ENCODE results near the gene ETFDH. TPM values are rescaled to one million over a fixed set of nuclear protein-coding genes. Genes with fewer than 3 reads are reported as not detected.
"Not testable (repeated sequence)": the region's sequence is repeated elsewhere in the genome, so short reads cannot be mapped to it uniquely, and the experiment has no call there.

Gene ETFDH
- total RNA-seq, 3 donors from 2014 or later (not counting 1 experiment from before 2014, with no cell fraction given): 20.3 to 36.7 (median 22.2) TPM

DNA sequence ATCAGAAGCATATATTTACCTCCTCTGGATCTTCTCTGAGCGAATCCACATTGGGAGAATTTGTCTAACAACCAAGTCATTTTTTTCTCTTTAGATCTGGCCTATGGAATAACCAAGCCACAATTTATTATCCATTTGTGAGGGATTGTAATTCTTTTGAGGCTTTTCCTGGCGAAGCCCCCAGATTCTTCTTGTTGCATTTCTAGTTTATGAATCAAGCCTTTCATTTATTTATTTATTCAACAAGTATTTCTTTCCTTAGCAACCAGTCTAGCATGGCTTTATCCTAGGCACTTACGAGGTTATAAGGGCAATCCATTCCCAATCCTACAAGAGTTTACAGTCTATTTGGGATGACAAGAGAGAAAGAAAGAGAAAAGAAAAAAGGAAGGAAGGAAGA, 78.3 kb downstream of the ETFDH start:
- no peak for ATAC-seq
- H3K27ac Mint-ChIP-seq: no peak overlapping the region
- 88% methylated on average over 1 of the region's 3 CpGs for WGBS (ENCODE audit: insufficient coverage)

DNA sequence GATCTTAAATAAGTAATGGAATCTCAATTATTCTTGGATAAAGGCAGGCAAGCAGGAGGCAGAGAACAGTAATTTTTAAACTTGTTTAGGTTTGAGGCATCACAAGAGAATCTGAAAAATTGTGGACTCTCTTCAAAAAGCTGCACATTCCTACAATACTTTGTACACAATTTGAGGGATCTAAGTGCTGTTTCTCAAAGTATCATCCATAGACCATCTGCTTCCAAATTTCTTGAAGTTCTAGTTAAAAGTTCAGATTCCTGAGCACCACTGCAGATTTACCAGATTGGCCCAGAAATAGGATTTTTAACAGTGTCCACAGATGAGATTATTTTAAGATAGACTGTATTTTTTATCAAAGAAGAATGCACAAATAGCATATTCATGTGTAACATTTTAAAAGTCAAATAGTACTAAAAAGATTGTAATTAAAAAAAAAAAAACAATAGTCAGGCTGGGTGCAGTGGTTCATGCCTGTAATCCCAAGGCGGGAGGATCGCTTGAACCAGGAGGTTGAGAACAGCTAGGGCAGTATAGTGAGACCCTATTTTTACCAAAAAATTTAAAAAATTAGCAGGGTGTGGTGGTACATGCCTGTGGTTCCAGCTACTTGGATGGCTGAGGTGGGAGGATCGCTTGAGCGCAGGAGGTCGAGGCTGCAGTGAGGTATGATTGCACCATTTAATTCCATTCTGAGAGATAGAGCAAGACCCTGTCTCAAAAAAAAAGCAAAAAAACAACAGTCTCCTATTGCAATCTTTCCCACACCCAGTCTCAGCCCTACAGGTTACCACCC, 82.5 kb downstream of the ETFDH start:
- Mint-ChIP-seq H3K9me3 (no peaks in the 10 kb centered on the region), H3K4me3 (no peak overlapping the region), H3K4me1 (no peaks in the 10 kb centered on the region), H3K27me3 (ENCODE audit: low read depth in 2 of 2) (peaks cover 24 to 26% of the 10 kb centered on the region in 2 donors), H3K36me3 (no peaks in the 10 kb centered on the region), H3K27ac (no peak overlapping the region)
- no peaks in the 10 kb centered on the region for H3K36me3 ChIP-seq (ENCODE audit: control insufficient read depth, insufficient read depth, low read length)
- H3K27me3 ChIP-seq (ENCODE audit: control insufficient read depth, insufficient read depth, low read length): no peaks in the 10 kb centered on the region
- no peak overlapping the region for H3K27ac ChIP-seq (ENCODE audit: low read length)
- 97% methylated on average over 5 of the region's 5 CpGs for WGBS (ENCODE audit: insufficient coverage)
- no peak overlapping the region for H3K4me3 ChIP-seq (ENCODE audit: low read length)
- no peaks in the 10 kb centered on the region for H3K9me3 ChIP-seq (ENCODE audit: control insufficient read depth, insufficient read depth, low read length)
- H3K4me1 ChIP-seq (ENCODE audit: control insufficient read depth, insufficient read depth, low read length): no peaks in the 10 kb centered on the region
- TF ChIP-seq, protein P1, sequence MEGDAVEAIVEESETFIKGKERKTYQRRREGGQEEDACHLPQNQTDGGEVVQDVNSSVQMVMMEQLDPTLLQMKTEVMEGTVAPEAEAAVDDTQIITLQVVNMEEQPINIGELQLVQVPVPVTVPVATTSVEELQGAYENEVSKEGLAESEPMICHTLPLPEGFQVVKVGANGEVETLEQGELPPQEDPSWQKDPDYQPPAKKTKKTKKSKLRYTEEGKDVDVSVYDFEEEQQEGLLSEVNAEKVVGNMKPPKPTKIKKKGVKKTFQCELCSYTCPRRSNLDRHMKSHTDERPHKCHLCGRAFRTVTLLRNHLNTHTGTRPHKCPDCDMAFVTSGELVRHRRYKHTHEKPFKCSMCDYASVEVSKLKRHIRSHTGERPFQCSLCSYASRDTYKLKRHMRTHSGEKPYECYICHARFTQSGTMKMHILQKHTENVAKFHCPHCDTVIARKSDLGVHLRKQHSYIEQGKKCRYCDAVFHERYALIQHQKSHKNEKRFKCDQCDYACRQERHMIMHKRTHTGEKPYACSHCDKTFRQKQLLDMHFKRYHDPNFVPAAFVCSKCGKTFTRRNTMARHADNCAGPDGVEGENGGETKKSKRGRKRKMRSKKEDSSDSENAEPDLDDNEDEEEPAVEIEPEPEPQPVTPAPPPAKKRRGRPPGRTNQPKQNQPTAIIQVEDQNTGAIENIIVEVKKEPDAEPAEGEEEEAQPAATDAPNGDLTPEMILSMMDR (IDR thresholded peaks at IDR 0.05): no peak
- intact Hi-C loops (cut with micrococcal nuclease): no loop called here
- DNase-seq (no peak), ATAC-seq (no peak)

More for the DNA sequence above, 78.3 kb downstream of the ETFDH start:
- no peak overlapping the region for H3K27ac ChIP-seq (ENCODE audit: low read length)
- no peak for DNase-seq
- no peaks in the 10 kb centered on the region for H3K9me3 Mint-ChIP-seq
- intact Hi-C loops (cut with micrococcal nuclease): no loop called here
- H3K4me3 ChIP-seq (ENCODE audit: low read length): no peak overlapping the region
- TF ChIP-seq, protein P1 (IDR thresholded peaks at IDR 0.05): no peak
- no peaks in the 10 kb centered on the region for H3K36me3 ChIP-seq (ENCODE audit: control insufficient read depth, insufficient read depth, low read length)
- no peaks in the 10 kb centered on the region for H3K9me3 ChIP-seq (ENCODE audit: control insufficient read depth, insufficient read depth, low read length)
- H3K27me3 ChIP-seq (ENCODE audit: control insufficient read depth, insufficient read depth, low read length): no peaks in the 10 kb centered on the region
- no peak overlapping the region for H3K4me3 Mint-ChIP-seq
- H3K4me1 Mint-ChIP-seq: no peaks in the 10 kb centered on the region
- H3K36me3 Mint-ChIP-seq: no peaks in the 10 kb centered on the region
- no peaks in the 10 kb centered on the region for H3K4me1 ChIP-seq (ENCODE audit: control insufficient read depth, insufficient read depth, low read length)
- H3K27me3 Mint-ChIP-seq (ENCODE audit: low read depth in 2 of 2): peaks cover 0 to 3% of the 10 kb centered on the region in 2 donors

DNA sequence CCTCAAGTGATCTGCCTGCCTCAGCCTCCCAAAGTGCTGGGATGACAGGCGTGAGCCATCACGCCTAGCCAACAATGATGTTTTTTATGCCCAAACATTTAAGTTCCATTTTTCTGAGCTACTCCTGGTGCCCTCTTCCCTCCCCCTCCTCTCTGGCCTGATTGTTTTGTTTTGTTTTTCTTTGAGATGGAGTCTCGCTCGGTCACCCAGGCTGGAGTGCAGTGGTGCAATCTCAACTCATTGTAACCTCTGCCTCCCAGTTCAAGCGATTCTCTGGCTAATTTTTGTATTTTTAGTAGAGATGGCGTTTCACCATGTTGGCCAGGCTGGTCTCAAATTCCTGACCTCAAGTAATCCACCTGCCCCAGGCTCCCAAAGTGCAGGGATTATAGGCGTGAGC, 83.7 kb downstream of the ETFDH start:
- WGBS (ENCODE audit: insufficient coverage): 92% methylated on average over 5 of the region's 7 CpGs
- ATAC-seq; H3K36me3 ChIP-seq (ENCODE audit: control insufficient read depth, insufficient read depth, low read length); H3K4me3 Mint-ChIP-seq; H3K4me1 ChIP-seq (ENCODE audit: control insufficient read depth, insufficient read depth, low read length); H3K4me3 ChIP-seq (ENCODE audit: low read length); intact Hi-C loops (cut with micrococcal nuclease); H3K9me3 ChIP-seq (ENCODE audit: control insufficient read depth, insufficient read depth, low read length); H3K9me3 Mint-ChIP-seq; H3K4me1 Mint-ChIP-seq; H3K36me3 Mint-ChIP-seq; DNase-seq; H3K27me3 ChIP-seq (ENCODE audit: control insufficient read depth, insufficient read depth, low read length); H3K27ac ChIP-seq (ENCODE audit: low read length); H3K27ac Mint-ChIP-seq: not testable (repeated sequence)
- H3K27me3 Mint-ChIP-seq (ENCODE audit: low read depth in 2 of 2): peaks cover 24 to 26% of the 10 kb centered on the region in 2 donors

DNA sequence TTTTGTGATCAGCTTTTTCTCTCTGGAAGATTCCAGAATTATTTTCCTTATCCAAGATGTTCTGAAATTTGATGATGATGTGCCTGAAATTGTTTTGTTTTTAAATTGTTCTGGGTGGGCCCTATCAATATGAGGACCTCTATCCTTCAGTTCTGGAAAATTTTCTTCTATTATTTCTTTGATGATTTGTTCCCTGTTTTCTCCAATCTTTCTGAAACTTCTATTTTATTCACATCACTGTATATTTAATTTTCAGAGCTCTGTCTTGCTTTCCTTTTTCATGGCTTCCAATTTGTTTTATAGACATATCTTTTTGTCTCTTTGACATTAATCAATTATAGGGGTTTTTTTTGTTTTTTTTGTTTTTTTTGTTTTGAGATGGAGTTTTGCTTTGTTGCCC, 84.5 kb downstream of the ETFDH start:
- Mint-ChIP-seq H3K27me3 (ENCODE audit: low read depth in 2 of 2) (peaks cover 23 to 32% of the 10 kb centered on the region in 2 donors), H3K9me3 (no peaks in the 10 kb centered on the region), H3K27ac (no peak overlapping the region), H3K4me1 (no peaks in the 10 kb centered on the region), H3K4me3 (no peak overlapping the region), H3K36me3 (no peaks in the 10 kb centered on the region)
- Histone ChIP-seq H3K27ac (ENCODE audit: low read length) (no peak overlapping the region), H3K9me3 (ENCODE audit: control insufficient read depth, insufficient read depth, low read length) (no peaks in the 10 kb centered on the region), H3K4me1 (ENCODE audit: control insufficient read depth, insufficient read depth, low read length) (no peaks in the 10 kb centered on the region), H3K27me3 (ENCODE audit: control insufficient read depth, insufficient read depth, low read length) (peaks cover 2% of the 10 kb centered on the region), H3K36me3 (ENCODE audit: control insufficient read depth, insufficient read depth, low read length) (no peaks in the 10 kb centered on the region), H3K4me3 (ENCODE audit: low read length) (no peak overlapping the region)
- TF ChIP-seq, protein P1 (IDR thresholded peaks at IDR 0.05): no peak
- DNase-seq: no peak
- ATAC-seq: no peak
- intact Hi-C loops (cut with micrococcal nuclease): no loop called here

Measured in natural killer cell (primary cell).